Measurements from ENCODE around the gene EPS8L2. TPM values are rescaled to one million over a fixed set of nuclear protein-coding genes. Genes with fewer than 3 reads are reported as not detected.

EPS8L2 gene
- 38.3 and 42.6 TPM in 2 replicates for total RNA-seq (2014; rRNA removed; shearing (Covaris generic))
- 35.4 and 36.6 TPM in 2 replicates for polyA plus RNA-seq (2015; cell fraction: cytosol; rRNA removed)
- 192 and 196 TPM in 2 replicates for polyA plus RNA-seq (2015; cell fraction: nucleus; rRNA removed)

GRCh38 chr11:705646-706438 lies at the start of gene EPS8L2:
Gene EPS8L2, plus strand, starts transcription at chr11:706231. Its CDS starts 3,177 bp downstream, at chr11:709408.
- DNase-seq (ENCODE audit: low read depth), result no peak

GRCh38 chr11:656426-656825 lies 49.6 kb upstream of the EPS8L2 start:
- DNase-seq (ENCODE audit: low read depth), result no peak

DNA sequence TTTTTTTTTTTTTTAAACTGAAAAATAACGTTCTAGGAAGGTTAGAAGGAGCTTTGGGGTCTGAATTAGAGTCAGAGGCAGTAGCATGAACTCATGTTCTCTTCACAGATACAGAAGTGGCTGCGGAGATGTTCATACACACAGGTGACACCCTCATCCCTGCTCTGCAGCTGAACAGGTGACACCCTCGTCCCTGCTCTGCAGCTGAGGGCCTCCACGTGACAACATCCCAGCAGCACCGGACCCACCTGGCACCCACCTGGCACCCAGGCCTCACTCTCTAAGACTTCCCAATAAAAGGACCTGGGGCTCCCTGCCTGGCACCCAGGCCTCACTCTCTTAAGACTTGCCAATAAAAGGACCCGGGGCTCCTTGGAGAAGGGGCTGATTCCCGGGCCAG lies 49.2 kb upstream of the EPS8L2 start:
- DNase-seq (ENCODE audit: low read depth), result no peak

- no peak for DNase-seq (ENCODE audit: low read depth)
Measured at GRCh38 chr11:657691-658126, 48.3 kb upstream of the EPS8L2 start.

GRCh38 chr11:659532-660085 lies 46.4 kb upstream of the EPS8L2 start:
- no peak for DNase-seq (ENCODE audit: low read depth)

DNA sequence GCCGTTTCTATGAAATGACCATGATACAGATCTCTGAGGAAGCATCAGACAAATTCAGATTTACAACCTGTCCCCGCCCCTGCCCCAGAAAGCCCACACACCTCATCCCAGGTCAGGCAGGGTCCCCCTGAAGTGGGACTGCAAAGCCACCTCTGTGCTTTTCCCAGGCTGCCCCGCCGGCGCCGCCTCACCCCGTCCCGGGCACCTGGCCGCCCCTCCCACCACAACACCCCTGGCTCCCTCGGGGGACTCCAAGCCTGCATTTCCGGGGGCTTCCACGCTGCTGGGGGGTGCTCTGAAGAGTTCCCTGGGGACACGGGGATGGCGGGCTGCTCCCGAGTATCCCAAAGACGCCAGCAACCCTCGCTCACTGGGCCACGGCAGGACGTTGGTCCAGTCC lies 45.8 kb upstream of the EPS8L2 start:
- no peak for DNase-seq (ENCODE audit: low read depth)

GRCh38 chr11:660681-661444 lies 45.2 kb upstream of the EPS8L2 start:
- no peak for DNase-seq (ENCODE audit: low read depth)

DNA sequence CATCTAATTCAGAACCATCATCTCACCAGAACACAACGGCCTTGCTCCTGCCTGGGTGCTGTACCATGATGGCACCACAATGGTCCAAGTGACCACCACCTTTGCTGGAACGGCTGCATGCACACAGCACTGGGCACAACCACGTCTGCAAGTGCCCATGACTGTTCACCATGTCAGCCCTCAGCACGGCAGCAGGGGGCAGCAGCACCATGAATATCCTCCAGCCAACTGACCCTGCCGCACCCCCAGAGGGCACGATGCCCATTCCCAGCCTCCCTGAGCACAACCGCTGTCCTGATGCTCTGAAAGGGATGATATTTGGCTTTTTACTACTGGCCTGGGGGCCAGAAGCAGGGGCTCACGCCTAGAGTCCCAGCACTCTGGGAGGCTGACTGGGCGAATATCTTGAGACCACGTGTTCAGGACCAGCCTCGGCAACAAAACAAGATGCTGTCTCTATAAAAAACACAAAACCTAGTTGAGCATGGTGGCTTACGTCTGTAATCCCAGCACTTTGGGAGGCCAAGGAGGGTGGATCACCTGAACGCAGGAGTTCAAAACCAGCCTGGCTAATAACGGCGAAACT lies 43.2 kb upstream of the EPS8L2 start:
- peak; percentile 49 for DNase-seq (ENCODE audit: low read depth)

GRCh38 chr11:665062-665703 lies 40.8 kb upstream of the EPS8L2 start:
- no peak for DNase-seq (ENCODE audit: low read depth)

GRCh38 chr11:665704-666281 lies 40.2 kb upstream of the EPS8L2 start:
- no peak for DNase-seq (ENCODE audit: low read depth)

DNA sequence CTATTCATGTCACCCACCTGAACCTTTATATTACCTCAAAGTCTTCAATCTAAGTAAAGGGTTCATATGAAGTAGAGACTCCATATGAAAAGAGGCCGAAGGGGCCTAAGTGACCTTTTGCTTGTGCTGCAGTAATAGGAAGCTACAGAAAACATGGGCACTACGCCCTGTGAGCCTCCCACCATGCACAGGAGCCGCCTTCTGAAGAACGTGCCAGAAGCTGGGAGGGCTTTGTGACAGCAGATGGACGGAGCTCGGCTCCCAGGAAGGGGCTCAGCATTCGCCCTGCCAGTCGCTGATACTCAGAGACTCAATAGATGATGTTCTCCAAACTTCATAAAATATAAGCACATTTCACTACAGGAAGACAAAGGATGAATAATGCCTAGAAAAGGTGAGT lies 32.2 kb upstream of the EPS8L2 start:
- no peak for DNase-seq (ENCODE audit: low read depth)

- no peak for DNase-seq (ENCODE audit: low read depth)
Measured at GRCh38 chr11:674406-674805, 31.6 kb upstream of the EPS8L2 start.

DNA sequence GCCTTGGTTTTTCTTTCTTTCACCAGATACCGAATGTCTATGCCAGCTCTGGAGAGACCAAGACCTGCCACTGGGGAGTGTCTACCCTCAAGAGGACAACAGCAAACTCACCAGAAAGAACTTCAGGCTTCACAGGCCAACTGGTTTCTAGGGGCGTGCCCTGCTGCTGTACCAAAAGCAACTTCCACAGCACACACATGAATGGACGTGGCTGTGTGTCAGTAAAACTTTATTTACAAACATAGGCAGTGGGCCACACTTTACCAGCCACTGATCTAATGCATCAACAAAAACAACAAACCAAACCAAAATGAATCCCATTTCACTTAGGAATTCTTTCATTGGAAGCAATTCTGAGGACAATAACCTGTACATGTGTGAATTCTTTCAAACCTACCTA lies 27.7 kb upstream of the EPS8L2 start:
- DNase-seq (ENCODE audit: low read depth), result no peak

- DNase-seq (ENCODE audit: low read depth), result no peak
Measured at GRCh38 chr11:679271-680207, 26.5 kb upstream of the EPS8L2 start.

- no peak for DNase-seq (ENCODE audit: low read depth)
Measured at GRCh38 chr11:680476-680875, 25.6 kb upstream of the EPS8L2 start.

DNA sequence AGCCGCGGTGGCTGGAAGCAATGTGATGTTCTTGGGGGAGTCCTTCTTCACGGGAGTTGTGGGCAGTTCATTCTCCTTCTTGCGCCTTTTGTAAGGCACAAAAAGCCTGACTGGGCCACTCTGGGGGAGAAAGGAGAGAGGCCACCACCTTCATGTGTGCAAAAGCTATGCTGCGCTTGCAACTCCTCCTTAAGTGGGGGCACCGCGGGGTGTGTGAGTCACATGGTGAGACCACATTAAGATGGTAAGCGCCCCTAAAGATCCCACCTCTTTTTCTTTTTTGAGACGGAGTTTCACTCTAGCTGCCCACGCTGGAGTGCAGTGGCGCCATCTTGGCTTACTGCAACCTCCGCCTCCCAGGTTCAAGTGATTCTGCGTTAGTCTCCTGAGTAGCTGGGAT lies 25.1 kb upstream of the EPS8L2 start:
- DNase-seq (ENCODE audit: low read depth), result no peak

GRCh38 chr11:686451-687243 lies 19.4 kb upstream of the EPS8L2 start:
- DNase-seq (ENCODE audit: low read depth), result no peak

- no peak for DNase-seq (ENCODE audit: low read depth)
Measured at GRCh38 chr11:687751-688150, 18.3 kb upstream of the EPS8L2 start.

GRCh38 chr11:688681-689080 lies 17.4 kb upstream of the EPS8L2 start:
- no peak for DNase-seq (ENCODE audit: low read depth)
